Hematopoietic multipotent progenitor cell treated with erythropoietin and hydrocortisone succinate and interleukin-3 and kit ligand, for 17 days (in vitro differentiated cells): ENCODE measurements around the gene ACBD6.

ENCODE experiments used
- DNase-seq: peaks from one replicate; pipeline ENCODE4 v3.0.0-alpha.2; 2015; ENCODE audit warnings: low spot score

Gene ACBD6

GRCh38 chr1:180255536-180256340 lies 246.6 kb downstream of the ACBD6 start:
- no peak for DNase-seq

- DNase-seq, result no peak
Measured at GRCh38 chr1:180254854-180255253, 247.5 kb downstream of the ACBD6 start.

- no peak for DNase-seq
Measured at GRCh38 chr1:180254496-180254819, 247.9 kb downstream of the ACBD6 start.

GRCh38 chr1:180253585-180254495 lies 248.5 kb downstream of the ACBD6 start:
- no peak for DNase-seq

GRCh38 chr1:180252638-180253536 lies 249.5 kb downstream of the ACBD6 start:
- peak; percentile 49 for DNase-seq

- DNase-seq, result no peak
Measured at GRCh38 chr1:180251526-180252305, 250.7 kb downstream of the ACBD6 start.

GRCh38 chr1:180250883-180251509 lies 251.4 kb downstream of the ACBD6 start:
- DNase-seq, result no peak

GRCh38 chr1:180250499-180250770 lies 251.9 kb downstream of the ACBD6 start:
- DNase-seq, result no peak

- DNase-seq, result no peak
Measured at GRCh38 chr1:180249725-180250498, 252.5 kb downstream of the ACBD6 start.

GRCh38 chr1:180248731-180249681 lies 253.4 kb downstream of the ACBD6 start:
- no peak for DNase-seq

GRCh38 chr1:180248176-180248575 lies 254.2 kb downstream of the ACBD6 start:
- no peak for DNase-seq

GRCh38 chr1:180247580-180247979 lies 254.8 kb downstream of the ACBD6 start:
- no peak for DNase-seq

GRCh38 chr1:180247061-180247460 lies 255.3 kb downstream of the ACBD6 start:
- no peak for DNase-seq

- no peak for DNase-seq
Measured at GRCh38 chr1:180246579-180246978, 255.8 kb downstream of the ACBD6 start.

GRCh38 chr1:180244840-180245239 lies 257.5 kb downstream of the ACBD6 start:
- DNase-seq, result no peak

- DNase-seq, result no peak
Measured at GRCh38 chr1:180243517-180244221, 258.7 kb downstream of the ACBD6 start.

GRCh38 chr1:180241716-180242544 lies 260.4 kb downstream of the ACBD6 start:
- DNase-seq, result no peak
